Duodenal mucosa (tissue), 2 donors: ENCODE data around the gene SLC35F4.
"Not testable (repeated sequence)": the region's sequence is repeated elsewhere in the genome, so short reads cannot be mapped to it uniquely, and the experiment has no call there.

Experiments
- H3K27ac ChIP-seq: one replicate; pipeline ENCODE4 v1.7.0; 2013; ENCODE audit warnings: low read depth, low read length
- H3K27me3 ChIP-seq, 2 donors: one replicate each; pipeline ENCODE4 v1.7.0; 2013; ENCODE audit warnings: low read length in 2 of 2, control low read depth in 1 of 2; ENCODE audit not compliant: insufficient read depth in 2 of 2, control insufficient read depth in 1 of 2
- H3K36me3 ChIP-seq, 2 donors: one replicate each; pipeline ENCODE4 v1.7.0; 2013; ENCODE audit warnings: low read length in 2 of 2, control low read depth in 1 of 2; ENCODE audit not compliant: insufficient read depth in 2 of 2, control insufficient read depth in 1 of 2
- H3K4me1 ChIP-seq, 2 donors: one replicate each; pipeline ENCODE4 v1.7.0; 2013; ENCODE audit warnings: low read length in 2 of 2, control low read depth in 1 of 2; ENCODE audit not compliant: insufficient read depth in 2 of 2, control insufficient read depth in 1 of 2
- H3K4me3 ChIP-seq, 2 donors: one replicate each; pipeline ENCODE4 v1.7.0; 2013; ENCODE audit warnings: low read length in 2 of 2, low read depth in 1 of 2
- H3K9ac ChIP-seq, 2 donors: one replicate each; pipeline ENCODE4 v1.7.0; 2013; ENCODE audit warnings: low read length in 2 of 2, low read depth in 1 of 2
- H3K9me3 ChIP-seq, 2 donors: one replicate each; pipeline ENCODE4 v1.7.0; 2013; ENCODE audit warnings: low read length in 2 of 2, control low read depth in 1 of 2; ENCODE audit not compliant: control insufficient read depth in 1 of 2

SLC35F4 gene

GRCh38 chr14:57875296-57875695 is 9.4 kb upstream of the SLC35F4 start:
- Histone ChIP-seq H3K36me3 (no peaks in the 10 kb centered on the region), H3K4me1 (no peaks in the 10 kb centered on the region), H3K27me3 (no peaks in the 10 kb centered on the region), H3K9ac (no peak overlapping the region), H3K27ac (no peak overlapping the region), H3K9me3 (no peaks in the 10 kb centered on the region), H3K4me3 (no peak overlapping the region)

GRCh38 chr14:57871459-57872080 is 5.7 kb upstream of the SLC35F4 start:
- no peaks in the 10 kb centered on the region for H3K36me3 ChIP-seq
- no peaks in the 10 kb centered on the region for H3K9me3 ChIP-seq
- peaks cover 0 to 2% of the 10 kb centered on the region in 2 donors for H3K27me3 ChIP-seq
- no peak overlapping the region for H3K9ac ChIP-seq
- no peak overlapping the region for H3K4me3 ChIP-seq
- no peaks in the 10 kb centered on the region for H3K4me1 ChIP-seq
- no peak overlapping the region for H3K27ac ChIP-seq

- H3K4me1 ChIP-seq = no peaks in the 10 kb centered on the region
- no peaks in the 10 kb centered on the region for H3K36me3 ChIP-seq
- H3K27me3 ChIP-seq = peaks cover 0 to 8% of the 10 kb centered on the region in 2 donors
- no peaks in the 10 kb centered on the region for H3K9me3 ChIP-seq
- H3K4me3 ChIP-seq = no peak overlapping the region
- no peak overlapping the region for H3K27ac ChIP-seq
- no peak overlapping the region for H3K9ac ChIP-seq
Observed at GRCh38 chr14:57870686-57871457, 5.0 kb upstream of the SLC35F4 start.

DNA sequence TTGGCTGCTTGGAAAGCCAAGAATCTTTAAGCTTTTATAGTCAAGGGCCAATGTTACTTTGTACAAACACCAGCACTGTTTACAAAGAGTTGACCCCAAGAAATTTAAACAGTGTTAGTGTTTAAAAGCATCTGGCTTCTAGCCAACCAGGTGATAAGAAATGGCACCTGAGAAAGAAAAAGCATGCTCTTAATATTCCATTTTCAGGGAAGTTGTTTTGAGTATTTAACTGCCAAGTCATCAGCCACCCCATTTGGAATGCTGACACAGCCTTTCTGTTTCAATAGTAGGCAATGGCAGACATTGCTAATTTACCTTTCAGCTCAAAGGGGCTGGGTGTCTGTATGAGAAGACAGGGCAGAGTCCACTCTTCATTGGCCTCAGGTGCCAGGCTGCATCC is 3.7 kb upstream of the SLC35F4 start:
- H3K27me3 ChIP-seq = peaks cover 0 to 11% of the 10 kb centered on the region in 2 donors
- H3K36me3 ChIP-seq = no peaks in the 10 kb centered on the region

GRCh38 chr14:57866199-57866705 is 360 bp upstream of the SLC35F4 start:
- no peak overlapping the region for H3K4me3 ChIP-seq
- H3K27me3 ChIP-seq = peaks cover 0 to 25% of the 10 kb centered on the region in 2 donors
- no peaks in the 10 kb centered on the region for H3K4me1 ChIP-seq
- no peak overlapping the region for H3K9ac ChIP-seq
- H3K36me3 ChIP-seq = no peaks in the 10 kb centered on the region
- H3K9me3 ChIP-seq = no peaks in the 10 kb centered on the region
- H3K27ac ChIP-seq = no peak overlapping the region

More for the DNA sequence above, 3.7 kb upstream of the SLC35F4 start:
- Histone ChIP-seq H3K4me3 (no peak overlapping the region), H3K4me1 (no peaks in the 10 kb centered on the region), H3K9ac (no peak overlapping the region), H3K9me3 (no peaks in the 10 kb centered on the region), H3K27ac (no peak overlapping the region)

GRCh38 chr14:57865066-57865402 is 858 bp downstream of the SLC35F4 start:
- no peaks in the 10 kb centered on the region for H3K36me3 ChIP-seq
- H3K9ac ChIP-seq = no peak overlapping the region
- H3K4me3 ChIP-seq = no peak overlapping the region
- no peaks in the 10 kb centered on the region for H3K4me1 ChIP-seq
- no peak overlapping the region for H3K27ac ChIP-seq
- H3K9me3 ChIP-seq = no peaks in the 10 kb centered on the region
- H3K27me3 ChIP-seq = peaks cover 0 to 25% of the 10 kb centered on the region in 2 donors

DNA sequence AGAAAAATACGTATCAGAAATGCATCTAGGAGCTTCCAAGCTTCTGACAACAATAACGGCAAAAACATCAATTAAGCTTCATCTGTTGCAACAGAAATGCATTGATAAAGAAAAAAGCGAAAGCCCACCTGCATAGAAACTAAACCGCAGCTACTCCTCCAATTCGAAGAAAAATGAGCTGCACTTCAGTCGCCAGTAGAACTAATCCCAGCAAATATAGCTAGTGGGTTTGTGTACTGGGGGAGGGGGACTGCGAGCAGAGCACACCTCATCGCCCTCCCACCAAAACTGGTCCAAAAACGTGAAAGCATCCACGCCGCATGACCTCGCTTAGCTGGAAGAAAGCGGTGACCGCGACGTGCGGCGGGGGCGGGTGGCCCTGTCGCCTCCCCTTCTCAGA is 1.2 kb downstream of the SLC35F4 start:
- H3K9ac ChIP-seq = no peak overlapping the region
- H3K27me3 ChIP-seq = peaks cover 0 to 25% of the 10 kb centered on the region in 2 donors
- H3K4me1 ChIP-seq = no peaks in the 10 kb centered on the region
- no peak overlapping the region for H3K4me3 ChIP-seq
- H3K27ac ChIP-seq = no peak overlapping the region
- H3K9me3 ChIP-seq = no peaks in the 10 kb centered on the region
- no peaks in the 10 kb centered on the region for H3K36me3 ChIP-seq

DNA sequence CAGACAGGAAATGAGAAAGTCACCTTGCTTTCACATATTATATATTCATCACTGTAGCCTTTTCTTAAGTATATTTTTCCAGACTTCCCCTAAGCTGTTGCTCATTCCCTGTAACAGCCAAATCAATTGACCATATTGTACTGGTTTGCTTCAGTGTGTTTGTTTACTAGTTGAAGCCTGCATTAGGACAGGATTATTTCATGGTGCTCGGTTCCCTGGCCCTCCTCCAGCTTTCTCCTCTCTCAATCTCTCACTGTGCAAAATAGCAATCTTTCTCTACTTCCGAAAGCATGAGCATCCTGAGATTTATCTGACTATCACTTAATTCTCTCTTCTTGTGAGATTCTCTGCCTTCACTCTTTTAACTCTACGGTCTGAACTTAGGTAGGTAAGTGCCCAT is 2.4 kb downstream of the SLC35F4 start:
- no peaks in the 10 kb centered on the region for H3K36me3 ChIP-seq
- H3K9ac ChIP-seq = no peak overlapping the region
- no peak overlapping the region for H3K27ac ChIP-seq
- H3K27me3 ChIP-seq = peaks cover 0 to 25% of the 10 kb centered on the region in 2 donors
- no peaks in the 10 kb centered on the region for H3K9me3 ChIP-seq
- H3K4me1 ChIP-seq = no peaks in the 10 kb centered on the region
- no peak overlapping the region for H3K4me3 ChIP-seq

DNA sequence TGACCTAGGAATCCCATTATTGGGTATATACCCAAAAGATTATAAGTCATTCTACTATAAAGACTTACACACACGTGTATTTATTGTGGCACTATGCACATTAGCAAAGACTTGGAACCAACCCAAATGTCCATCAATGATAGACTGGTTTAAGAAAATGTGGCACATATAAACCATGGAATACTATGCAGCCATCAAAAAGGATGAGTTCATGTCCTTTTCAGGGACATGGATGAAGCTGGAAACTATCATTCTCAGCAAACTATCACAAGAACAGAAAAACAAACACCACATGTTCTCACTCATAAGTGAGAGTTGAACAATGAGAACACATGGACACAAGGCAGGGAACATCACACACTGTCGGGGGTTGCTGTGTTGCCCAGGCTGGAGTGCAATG is 10.2 kb downstream of the SLC35F4 start:
- H3K4me3 ChIP-seq, H3K9ac ChIP-seq, H3K4me1 ChIP-seq, H3K27me3 ChIP-seq, H3K36me3 ChIP-seq, H3K9me3 ChIP-seq, H3K27ac ChIP-seq: not testable (repeated sequence)

GRCh38 chr14:57854571-57854970 is 11.3 kb downstream of the SLC35F4 start:
- no peaks in the 10 kb centered on the region for H3K36me3 ChIP-seq
- H3K27ac ChIP-seq = no peak overlapping the region
- no peak overlapping the region for H3K4me3 ChIP-seq
- H3K9ac ChIP-seq = no peak overlapping the region
- H3K4me1 ChIP-seq = no peaks in the 10 kb centered on the region
- no peaks in the 10 kb centered on the region for H3K27me3 ChIP-seq
- no peaks in the 10 kb centered on the region for H3K9me3 ChIP-seq
